CD4-positive, alpha-beta memory T cell (primary cell): ENCODE data around the gene PLA2G4F. TPM values are rescaled to one million over a fixed set of nuclear protein-coding genes. Genes with fewer than 3 reads are reported as not detected.

Experiments
- CTCF ChIA-PET: fragments of 350-600 bp; sonication (Branson Sonifier 250); formaldehyde crosslinking; loops from one replicate; lab custom pipeline; 2021; ENCODE audit warnings: inconsistent platforms; ENCODE audit not compliant: partially characterized antibody; lab: Charles Lee
- POLR2A ChIA-PET: fragments of 350-600 bp; sonication (Branson Sonifier 250); formaldehyde crosslinking; loops from one replicate; lab custom pipeline; 2021; ENCODE audit not compliant: partially characterized antibody; lab: Charles Lee
- DNase-seq, 5 donors: peaks; one replicate each; pipeline versions ENCODE4 v3.0.0 to v3.0.0-alpha.2; 2020 to 2022; ENCODE audit warnings: mixed read lengths in 1 of 5
- H3K27ac ChIP-seq: one replicate; pipeline ENCODE4 v1.7.0; 2013; ENCODE audit warnings: low read depth, low read length
- H3K27me3 ChIP-seq: 2 replicates; pipeline ENCODE4 v1.7.0; 2013; ENCODE audit warnings: mild to moderate bottlenecking, low read length, moderate library complexity; ENCODE audit not compliant: insufficient read depth
- H3K36me3 ChIP-seq: 2 replicates; pipeline ENCODE4 v1.7.0; 2013; ENCODE audit warnings: mild to moderate bottlenecking, low read length, moderate library complexity; ENCODE audit not compliant: insufficient read depth
- H3K4me1 ChIP-seq: 2 replicates; pipeline ENCODE4 v1.7.0; 2013; ENCODE audit warnings: mild to moderate bottlenecking, low read length, moderate library complexity; ENCODE audit not compliant: insufficient read depth
- H3K4me3 ChIP-seq, 2 donors: one replicate each; pipeline ENCODE4 v1.7.0; 2013; ENCODE audit warnings: low read length in 2 of 2, mild to moderate bottlenecking in 1 of 2
- H3K9me3 ChIP-seq, 2 donors: one replicate each; pipeline ENCODE4 v1.7.0; 2013; ENCODE audit warnings: low read length in 2 of 2, control low read depth in 1 of 2; ENCODE audit not compliant: control insufficient read depth in 1 of 2
- H3K27ac Mint-ChIP-seq, 7 donors: one replicate each; pipeline ENCODE4 v1.8.0; 2020 to 2021; ENCODE audit warnings: mixed read lengths in 7 of 7, mild to moderate bottlenecking in 6 of 7, inconsistent platforms in 3 of 7, moderate library complexity in 3 of 7
- H3K27me3 Mint-ChIP-seq, 2 donors: one replicate each; pipeline ENCODE4 v1.8.0; 2020 to 2021; ENCODE audit warnings: mixed read lengths in 2 of 2
- H3K36me3 Mint-ChIP-seq, 2 donors: one replicate each; pipeline ENCODE4 v1.8.0; 2020 to 2021; ENCODE audit warnings: mixed read lengths in 2 of 2, inconsistent platforms in 1 of 2, mild to moderate bottlenecking in 1 of 2
- H3K4me1 Mint-ChIP-seq, 4 donors: one replicate each; pipeline ENCODE4 v1.8.0; 2020 to 2021; ENCODE audit warnings: mixed read lengths in 4 of 4, mild to moderate bottlenecking in 1 of 4
- H3K4me3 Mint-ChIP-seq, 8 donors: one replicate each; pipeline ENCODE4 v1.8.0; 2020 to 2021; ENCODE audit warnings: mixed read lengths in 8 of 8, mild to moderate bottlenecking in 7 of 8, moderate library complexity in 6 of 8, inconsistent platforms in 3 of 8
- H3K9me3 Mint-ChIP-seq, 8 donors: one replicate each; pipeline ENCODE4 v1.8.0; 2020 to 2021; ENCODE audit warnings: mixed read lengths in 8 of 8, mild to moderate bottlenecking in 5 of 8, inconsistent platforms in 3 of 8, moderate library complexity in 1 of 8
- intact Hi-C: fragments of 100-400 bp; cut with micrococcal nuclease; formaldehyde crosslinking; loops from one replicate; pipeline ENCODE4 v1.15.1; 2023
- polyA plus RNA-seq, 2 donors: library from polyadenylated mRNA; unstranded; fragments of 300-500 nt; fragmentation: Illumina TruSeq; gene quantifications; one replicate each; pipeline ENCODE4 v1.2.3, GENCODE V29; 2021
- total RNA-seq, 2 experiments: library from RNA; stranded (reverse); gene quantifications; one replicate each; pipeline ENCODE4 v1.2.3, GENCODE V29; 2021

PLA2G4F gene
- total and polyA plus RNA-seq, 4 experiments from 2014 or later: not detected

DNA sequence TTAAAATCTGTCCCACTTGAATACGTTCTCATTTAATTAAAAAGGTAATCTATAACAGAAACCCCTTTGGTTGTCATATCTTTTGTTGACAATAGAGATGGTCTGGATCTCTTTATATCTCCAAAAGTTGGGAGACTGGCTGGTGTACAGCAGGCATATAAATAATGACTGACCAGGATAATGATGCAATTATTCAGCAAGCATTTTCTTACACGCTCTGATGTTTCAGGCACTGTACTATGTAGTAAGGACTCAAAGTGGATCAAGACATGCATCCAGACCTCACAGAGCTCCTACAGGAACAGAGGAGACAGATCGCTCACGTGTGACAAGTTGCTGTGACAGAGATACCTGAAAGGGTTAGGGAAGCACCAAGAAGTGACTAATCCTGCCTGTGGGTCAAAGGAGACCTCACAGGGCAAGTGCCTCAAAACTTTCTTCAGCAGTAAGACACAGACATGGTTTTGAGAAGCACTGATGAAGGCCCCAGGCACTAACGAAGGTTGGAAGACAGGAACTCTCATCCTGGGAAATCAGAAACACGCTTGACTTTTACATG is 26.0 kb upstream of the PLA2G4F start:
- Histone ChIP-seq H3K9me3 (no peaks in the 10 kb centered on the region), H3K4me3 (no peak overlapping the region), H3K4me1 (no peaks in the 10 kb centered on the region), H3K36me3 (peaks cover 63% of the 10 kb centered on the region), H3K27me3 (no peaks in the 10 kb centered on the region), H3K27ac (no peak overlapping the region)
- Mint-ChIP-seq H3K4me1 (peaks cover 0 to 3% (median 0%) of the 10 kb centered on the region in 4 donors), H3K4me3 (no peak overlapping the region), H3K9me3 (no peaks in the 10 kb centered on the region), H3K27me3 (no peaks in the 10 kb centered on the region), H3K36me3 (peaks cover 70 to 74% of the 10 kb centered on the region in 2 donors), H3K27ac (peak overlapping the region in 3 of 7 donors; percentile 11 to 53 (median 46))
- ChIA-PET CTCF (no interaction called here), POLR2A (no interaction called here)
- DNase-seq: no peak
- intact Hi-C loops: no loop called here

GRCh38 chr15:42178056-42178455 is 21.6 kb upstream of the PLA2G4F start:
- DNase-seq: no peak
- Histone ChIP-seq H3K4me3 (no peak overlapping the region), H3K36me3 (peaks cover 54% of the 10 kb centered on the region), H3K27ac (no peak overlapping the region), H3K9me3 (no peaks in the 10 kb centered on the region), H3K4me1 (no peaks in the 10 kb centered on the region), H3K27me3 (no peaks in the 10 kb centered on the region)
- POLR2A ChIA-PET: no interaction called here
- H3K9me3 Mint-ChIP-seq: no peaks in the 10 kb centered on the region
- H3K27me3 Mint-ChIP-seq: no peaks in the 10 kb centered on the region
- CTCF ChIA-PET: no interaction called here
- peak overlapping the region in 2 of 7 donors; percentile 20 to 64 for H3K27ac Mint-ChIP-seq
- peaks cover 0 to 3% (median under 1%) of the 10 kb centered on the region in 4 donors for H3K4me1 Mint-ChIP-seq
- intact Hi-C loops: no loop called here
- peaks cover 63 to 72% of the 10 kb centered on the region in 2 donors for H3K36me3 Mint-ChIP-seq
- no peak overlapping the region for H3K4me3 Mint-ChIP-seq

GRCh38 chr15:42175671-42176070 is 19.2 kb upstream of the PLA2G4F start:
- DNase-seq: no peak
- no peaks in the 10 kb centered on the region for H3K9me3 Mint-ChIP-seq
- no peak overlapping the region for H3K4me3 ChIP-seq
- H3K27me3 ChIP-seq: no peaks in the 10 kb centered on the region
- peaks cover 63 to 76% of the 10 kb centered on the region in 2 donors for H3K36me3 Mint-ChIP-seq
- no peaks in the 10 kb centered on the region for H3K9me3 ChIP-seq
- peaks cover 5% of the 10 kb centered on the region for H3K4me1 ChIP-seq
- peak overlapping the region in 1 of 7 donors; percentile 40 for H3K27ac Mint-ChIP-seq
- intact Hi-C loops: no loop called here
- H3K27me3 Mint-ChIP-seq: no peaks in the 10 kb centered on the region
- H3K27ac ChIP-seq: no peak overlapping the region
- no peak overlapping the region for H3K4me3 Mint-ChIP-seq
- ChIA-PET POLR2A (no interaction called here), CTCF (no interaction called here)
- H3K4me1 Mint-ChIP-seq: peaks cover 5 to 19% (median 13%) of the 10 kb centered on the region in 4 donors
- H3K36me3 ChIP-seq: peaks cover 67% of the 10 kb centered on the region

DNA sequence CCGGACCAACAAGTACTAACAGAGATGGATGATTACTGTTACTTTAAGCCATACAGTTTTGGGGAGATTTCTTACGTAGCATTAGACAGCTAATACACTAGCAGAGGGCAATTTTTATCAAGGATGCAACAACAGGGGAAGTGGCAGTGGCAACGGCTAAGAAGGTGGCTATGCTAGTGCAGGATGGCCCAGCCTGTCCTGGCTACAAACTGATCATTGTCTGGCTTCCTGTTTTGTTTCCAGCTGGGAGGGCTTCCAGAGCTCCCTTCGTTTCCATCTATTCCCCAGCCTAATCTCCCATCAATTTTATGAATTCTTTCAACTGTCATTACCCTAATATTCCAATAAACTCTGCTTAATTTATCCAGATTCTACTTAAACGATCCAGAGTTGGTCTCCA is 16.0 kb upstream of the PLA2G4F start:
- intact Hi-C loops: no loop called here

GRCh38 chr15:42171795-42172194 is 15.4 kb upstream of the PLA2G4F start:
- Histone ChIP-seq H3K4me3 (no peak overlapping the region), H3K4me1 (peaks cover 5% of the 10 kb centered on the region), H3K27ac (no peak overlapping the region), H3K36me3 (peaks cover 62% of the 10 kb centered on the region), H3K27me3 (no peaks in the 10 kb centered on the region), H3K9me3 (no peaks in the 10 kb centered on the region)
- CTCF ChIA-PET: no interaction called here
- Mint-ChIP-seq H3K4me3 (peak overlapping the region in 2 of 8 donors; percentile 2 to 21), H3K27ac (peak overlapping the region; percentile 43 to 82 (median 59)), H3K27me3 (no peaks in the 10 kb centered on the region), H3K9me3 (no peaks in the 10 kb centered on the region), H3K36me3 (peaks cover 63 to 82% of the 10 kb centered on the region in 2 donors), H3K4me1 (peaks cover 5 to 19% (median 13%) of the 10 kb centered on the region in 4 donors)
- intact Hi-C loops: no loop called here
- POLR2A ChIA-PET: interaction anchor here (0.5 kb wide), 1 partner anchor 14 kb away, joined by 3 read pairs; no protein-coding TSS in a partner anchor
- no peak for DNase-seq

More for the DNA sequence above, 16.0 kb upstream of the PLA2G4F start:
- Mint-ChIP-seq H3K4me3 (no peak overlapping the region), H3K27me3 (no peaks in the 10 kb centered on the region), H3K4me1 (peaks cover 5 to 19% (median 13%) of the 10 kb centered on the region in 4 donors), H3K36me3 (peaks cover 61 to 80% of the 10 kb centered on the region in 2 donors), H3K27ac (peak overlapping the region in 3 of 7 donors; percentile 4 to 67 (median 7)), H3K9me3 (no peaks in the 10 kb centered on the region)
- Histone ChIP-seq H3K4me3 (no peak overlapping the region), H3K27ac (no peak overlapping the region), H3K4me1 (peaks cover 5% of the 10 kb centered on the region), H3K9me3 (no peaks in the 10 kb centered on the region), H3K36me3 (peaks cover 61% of the 10 kb centered on the region), H3K27me3 (no peaks in the 10 kb centered on the region)
- CTCF ChIA-PET: no interaction called here
- DNase-seq: no peak
- POLR2A ChIA-PET: interaction anchor here (0.5 kb wide), 1 partner anchor 13 kb away, joined by 3 read pairs; no protein-coding TSS in a partner anchor

- Histone ChIP-seq H3K4me1 (peaks cover 5% of the 10 kb centered on the region), H3K27ac (no peak overlapping the region), H3K4me3 (no peak overlapping the region), H3K36me3 (peaks cover 69% of the 10 kb centered on the region), H3K9me3 (no peaks in the 10 kb centered on the region), H3K27me3 (no peaks in the 10 kb centered on the region)
- Mint-ChIP-seq H3K4me3 (peak overlapping the region in 2 of 8 donors; percentile 41 to 51), H3K9me3 (no peaks in the 10 kb centered on the region), H3K27me3 (no peaks in the 10 kb centered on the region), H3K4me1 (peaks cover 5 to 19% (median 13%) of the 10 kb centered on the region in 4 donors), H3K27ac (peak overlapping the region in 4 of 7 donors; percentile 19 to 57 (median 48)), H3K36me3 (peaks cover 70 to 86% of the 10 kb centered on the region in 2 donors)
- intact Hi-C loops: no loop called here
- DNase-seq: no peak
- ChIA-PET CTCF (interaction anchor here (1.7 kb wide), 1 partner anchor 33 kb away, joined by 4 read pairs; no protein-coding TSS in a partner anchor), POLR2A (no interaction called here)
Observed at GRCh38 chr15:42171122-42171521, 14.7 kb upstream of the PLA2G4F start.

DNA sequence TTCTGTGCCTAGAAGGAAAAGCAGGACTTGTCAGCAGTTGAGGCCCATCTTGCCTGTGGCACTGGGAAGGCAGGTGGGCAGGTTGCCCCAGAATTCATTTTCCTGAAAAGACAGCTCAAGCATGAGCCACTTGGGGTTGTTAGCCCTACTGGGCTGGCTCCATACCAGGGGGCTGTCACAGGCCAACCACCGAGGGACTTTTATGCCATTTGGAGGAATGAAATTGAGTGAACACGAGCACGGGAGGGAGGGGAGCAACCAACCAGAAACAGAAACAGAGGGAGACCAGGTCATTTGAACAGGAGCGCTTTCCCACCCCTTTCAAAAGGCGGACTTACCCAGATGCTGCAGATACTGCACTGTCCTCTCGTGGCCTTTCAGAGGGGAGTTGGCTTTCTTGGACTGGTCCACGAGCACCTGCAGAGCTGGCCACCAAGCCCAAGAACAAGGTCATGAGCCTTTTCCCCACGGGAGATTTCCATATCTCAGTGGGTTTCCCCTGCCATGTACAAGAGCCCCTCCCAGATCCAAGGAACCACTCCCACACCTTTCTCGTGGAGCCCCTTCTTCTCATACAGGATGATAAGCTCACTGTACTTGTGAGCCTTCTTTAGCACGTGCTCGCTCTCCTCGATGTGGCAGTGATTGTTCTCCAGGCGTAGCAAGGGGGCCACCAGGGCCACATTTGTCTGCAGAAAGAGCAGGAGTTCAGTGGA is 9.9 kb upstream of the PLA2G4F start:
- Histone ChIP-seq H3K27ac (no peak overlapping the region), H3K4me1 (peaks cover under 1% of the 10 kb centered on the region)
- H3K9me3 Mint-ChIP-seq: no peaks in the 10 kb centered on the region

More for the DNA sequence above, 9.9 kb upstream of the PLA2G4F start:
- Mint-ChIP-seq H3K27ac (peak overlapping the region in 1 of 7 donors; percentile 55), H3K4me1 (peaks cover 0 to 4% (median 1%) of the 10 kb centered on the region in 4 donors), H3K27me3 (no peaks in the 10 kb centered on the region), H3K36me3 (peaks cover 71 to 89% of the 10 kb centered on the region in 2 donors), H3K4me3 (no peak overlapping the region)
- ChIA-PET POLR2A (no interaction called here), CTCF (no interaction called here)
- peaks cover 73% of the 10 kb centered on the region for H3K36me3 ChIP-seq
- H3K9me3 ChIP-seq: no peaks in the 10 kb centered on the region
- H3K27me3 ChIP-seq: no peaks in the 10 kb centered on the region
- no peak for DNase-seq
- no peak overlapping the region for H3K4me3 ChIP-seq
- intact Hi-C loops: no loop called here
